ENCODE measurements around the gene EIF4G3. TPM values are rescaled to one million over a fixed set of nuclear protein-coding genes. Genes with fewer than 3 reads are reported as not detected.

Gene EIF4G3
- total RNA-seq, 4 donors from 2014 or later: 68.9 to 110 (median 104) TPM

- WGBS, 2 donors: 97 to 98% methylated on average over 5 of the region's 5 CpGs
- TF ChIP-seq CTCF (IDR thresholded peaks at IDR 0.05) (no peak), POLR2A (IDR thresholded peaks at IDR 0.05) (no peak)
- no peak overlapping the region for H3K27ac ChIP-seq
- H3K36me3 ChIP-seq: peaks cover 18 to 24% of the 10 kb centered on the region in 2 donors
- no peaks in the 10 kb centered on the region for H3K9me3 ChIP-seq
- no peaks in the 10 kb centered on the region for H3K27me3 ChIP-seq
- no peaks in the 10 kb centered on the region for H3K4me1 ChIP-seq
- H3K4me3 ChIP-seq (replicated peaks in 1 of 3): no peak overlapping the region
- no peak for DNase-seq
- intact Hi-C loops (cut with DNase I): no loop called here
Observed at GRCh38 chr1:20972855-20973254, 203.8 kb downstream of the EIF4G3 start.

- Histone ChIP-seq H3K9me3 (no peaks in the 10 kb centered on the region), H3K27ac (no peak overlapping the region), H3K27me3 (no peaks in the 10 kb centered on the region), H3K36me3 (peaks cover 0 to 8% of the 10 kb centered on the region in 2 donors), H3K4me1 (peaks cover 4 to 6% of the 10 kb centered on the region in 2 donors), H3K4me3 (replicated peaks in 1 of 3) (no peak overlapping the region)
- WGBS, 2 donors: 72 to 79% methylated on average over 7 of the region's 7 CpGs
- intact Hi-C loops (cut with DNase I): no loop called here
- DNase-seq: no peak
- TF ChIP-seq CTCF (IDR thresholded peaks at IDR 0.05) (no peak), POLR2A (IDR thresholded peaks at IDR 0.05) (no peak)
Observed at GRCh38 chr1:20964540-20965484, 211.9 kb downstream of the EIF4G3 start.

- Histone ChIP-seq H3K27ac (no peak overlapping the region), H3K36me3 (no peaks in the 10 kb centered on the region), H3K4me1 (peaks cover 4 to 6% of the 10 kb centered on the region in 2 donors), H3K27me3 (no peaks in the 10 kb centered on the region), H3K4me3 (replicated peaks in 1 of 3) (no peak overlapping the region), H3K9me3 (no peaks in the 10 kb centered on the region)
- intact Hi-C loops (cut with DNase I): no loop called here
- no peak for TF ChIP-seq POLR2A (IDR thresholded peaks at IDR 0.05)
- TF ChIP-seq CTCF (IDR thresholded peaks at IDR 0.05): no peak
- 93 to 97% methylated on average over 2 of the region's 2 CpGs for WGBS, 2 donors
- DNase-seq: no peak
Observed at GRCh38 chr1:20962576-20963258, 214.0 kb downstream of the EIF4G3 start.

- TF ChIP-seq POLR2A (IDR thresholded peaks at IDR 0.05) (no peak), CTCF (IDR thresholded peaks at IDR 0.05) (no peak)
- Histone ChIP-seq H3K27me3 (no peaks in the 10 kb centered on the region), H3K4me1 (no peaks in the 10 kb centered on the region), H3K9me3 (no peaks in the 10 kb centered on the region), H3K4me3 (replicated peaks in 1 of 3) (no peak overlapping the region), H3K36me3 (no peaks in the 10 kb centered on the region), H3K27ac (no peak overlapping the region)
- intact Hi-C loops (cut with DNase I): no loop called here
- WGBS, 2 donors: 79 to 91% methylated on average over 1 of the region's 1 CpG
- no peak for DNase-seq
Observed at GRCh38 chr1:20958430-20958829, 218.3 kb downstream of the EIF4G3 start.

GRCh38 chr1:20956272-20956671 is 220.4 kb downstream of the EIF4G3 start:
- H3K27ac ChIP-seq: no peak overlapping the region
- no peak overlapping the region for H3K4me3 ChIP-seq (replicated peaks in 1 of 3)
- TF ChIP-seq CTCF (IDR thresholded peaks at IDR 0.05): no peak
- TF ChIP-seq POLR2A (IDR thresholded peaks at IDR 0.05): no peak
- H3K9me3 ChIP-seq: no peaks in the 10 kb centered on the region
- no peak for DNase-seq
- no peaks in the 10 kb centered on the region for H3K4me1 ChIP-seq
- no peaks in the 10 kb centered on the region for H3K27me3 ChIP-seq
- intact Hi-C loops (cut with DNase I): no loop called here
- no peaks in the 10 kb centered on the region for H3K36me3 ChIP-seq
- 97 to 98% methylated on average over 1 of the region's 1 CpG for WGBS, 2 donors
